Activated naive CD4-positive, alpha-beta T cell treated with anti-CD3 and anti-CD28 coated beads for 36 hours (primary cell): ENCODE data around the gene NR2F1. TPM values are rescaled to one million over a fixed set of nuclear protein-coding genes. Genes with fewer than 3 reads are reported as not detected.

ENCODE experiments used
- CTCF ChIA-PET: fragments of 350-600 bp; sonication (Branson Sonifier 250); formaldehyde crosslinking; loops from one replicate; lab custom pipeline; 2021; ENCODE audit warnings: antibody characterized with exemption; lab: Charles Lee
- DNase-seq: peaks from one replicate; pipeline ENCODE4 v3.0.0-alpha.2; 2020
- H3K27ac Mint-ChIP-seq: one replicate; pipeline ENCODE4 v1.8.0; 2021; ENCODE audit warnings: mild to moderate bottlenecking, mixed read lengths
- H3K27me3 Mint-ChIP-seq: one replicate; pipeline ENCODE4 v1.8.0; 2021; ENCODE audit warnings: low read depth, mixed read lengths
- H3K36me3 Mint-ChIP-seq: one replicate; pipeline ENCODE4 v1.8.0; 2021; ENCODE audit warnings: low read depth, mixed read lengths
- H3K4me1 Mint-ChIP-seq: one replicate; pipeline ENCODE4 v1.8.0; 2021; ENCODE audit warnings: low read depth, mixed read lengths
- H3K4me3 Mint-ChIP-seq: one replicate; pipeline ENCODE4 v1.8.0; 2021; ENCODE audit warnings: mild to moderate bottlenecking, moderate library complexity, mixed read lengths
- H3K9me3 Mint-ChIP-seq: one replicate; pipeline ENCODE4 v1.8.0; 2021; ENCODE audit warnings: mixed read lengths
- intact Hi-C: fragments of 100-400 bp; cut with micrococcal nuclease; formaldehyde crosslinking; loops from one replicate; pipeline ENCODE4 v1.15.1; 2023
- total RNA-seq, 2 experiments: library from RNA; stranded (reverse); gene quantifications; one replicate each; pipeline ENCODE4 v1.2.3, GENCODE V29; 2021

NR2F1 gene
- total RNA-seq, 2 experiments from 2014 or later, result not detected

- peaks cover 12% of the 10 kb centered on the region for H3K4me1 Mint-ChIP-seq
- no peaks in the 10 kb centered on the region for H3K36me3 Mint-ChIP-seq
- intact Hi-C loops, result loop anchor here (1.0 to 10.0 kb wide), 8 partner anchors 8 to 1935 kb away; partner anchors contain the start of genes KIAA0825 and SLF1
- H3K27me3 Mint-ChIP-seq, result peaks cover 49% of the 10 kb centered on the region
- DNase-seq, result no peak
- CTCF ChIA-PET, result interaction anchor here (1.0 kb wide), 1 partner anchor 221 kb away, joined by 3 read pairs; no protein-coding TSS in a partner anchor
- no peak overlapping the region for H3K4me3 Mint-ChIP-seq
- no peaks in the 10 kb centered on the region for H3K9me3 Mint-ChIP-seq
- H3K27ac Mint-ChIP-seq, result no peak overlapping the region
These were observed 2.7 kb upstream of the NR2F1 start for GRCh38 chr5:93580063-93580926.

GRCh38 chr5:93580927-93581445, 2.0 kb upstream of the NR2F1 start, which contains the start of gene NR2F1-AS1:
TSS of gene NR2F1-AS1 (minus strand) at chr5:93581219.
- CTCF ChIA-PET, result interaction anchor here (0.5 to 1.0 kb wide), 2 partner anchors 143 to 220 kb away, joined by 3 read pairs; no protein-coding TSS in a partner anchor
- peaks cover 16% of the 10 kb centered on the region for H3K4me1 Mint-ChIP-seq
- H3K36me3 Mint-ChIP-seq, result no peaks in the 10 kb centered on the region
- intact Hi-C loops, result loop anchor here (1.0 to 10.0 kb wide), 12 partner anchors 9 to 1936 kb away; partner anchors contain the start of genes KIAA0825 and SLF1
- DNase-seq, result no peak
- H3K4me3 Mint-ChIP-seq, result no peak within 1 kb of the TSS
- H3K9me3 Mint-ChIP-seq, result no peaks in the 10 kb centered on the region
- H3K27me3 Mint-ChIP-seq, result peaks cover 48% of the 10 kb centered on the region
- no peak within 1 kb of the TSS for H3K27ac Mint-ChIP-seq

GRCh38 chr5:93582167-93582462, 907 bp upstream of the NR2F1 start:
- CTCF ChIA-PET, result interaction anchor here (0.9 to 2.0 kb wide), 3 partner anchors 11 to 219 kb away, joined by 3 to 11 read pairs (median 7); no protein-coding TSS in a partner anchor
- peaks cover 21% of the 10 kb centered on the region for H3K4me1 Mint-ChIP-seq
- no peak overlapping the region for H3K4me3 Mint-ChIP-seq
- no peak overlapping the region for H3K27ac Mint-ChIP-seq
- peaks cover 46% of the 10 kb centered on the region for H3K27me3 Mint-ChIP-seq
- no peaks in the 10 kb centered on the region for H3K9me3 Mint-ChIP-seq
- no peaks in the 10 kb centered on the region for H3K36me3 Mint-ChIP-seq
- intact Hi-C loops, result loop anchor here (5.0 to 10.0 kb wide), 6 partner anchors 40 to 1937 kb away; partner anchors contain the start of genes KIAA0825 and SLF1
- no peak for DNase-seq

- H3K27ac Mint-ChIP-seq, result no peak overlapping the region
- H3K4me3 Mint-ChIP-seq, result peak overlapping the region; percentile 54
- DNase-seq, result no peak
- intact Hi-C loops, result loop anchor here (5.0 to 10.0 kb wide), 6 partner anchors 39 to 1939 kb away; partner anchors contain the start of genes KIAA0825 and SLF1
- peaks cover 1% of the 10 kb centered on the region for H3K9me3 Mint-ChIP-seq
- peaks cover 5% of the 10 kb centered on the region for H3K36me3 Mint-ChIP-seq
- peaks cover 44% of the 10 kb centered on the region for H3K27me3 Mint-ChIP-seq
- H3K4me1 Mint-ChIP-seq, result peaks cover 32% of the 10 kb centered on the region
- CTCF ChIA-PET, result interaction anchor here (0.6 to 2.0 kb wide), 5 partner anchors 8 to 220 kb away, joined by 3 to 11 read pairs (median 4); no protein-coding TSS in a partner anchor
These were observed 381 bp downstream of the NR2F1 start for GRCh38 chr5:93583439-93583767.

- Mint-ChIP-seq H3K4me3 (peak overlapping the region; percentile 54), H3K9me3 (peaks cover 3% of the 10 kb centered on the region), H3K27ac (no peak overlapping the region), H3K36me3 (peaks cover 8% of the 10 kb centered on the region), H3K4me1 (peaks cover 36% of the 10 kb centered on the region), H3K27me3 (peaks cover 44% of the 10 kb centered on the region)
- no peak for DNase-seq
- CTCF ChIA-PET, result interaction anchor here (0.6 to 2.0 kb wide), 6 partner anchors 8 to 219 kb away, joined by 3 to 11 read pairs (median 4); no protein-coding TSS in a partner anchor
- intact Hi-C loops, result loop anchor here (2.0 to 10.0 kb wide), 7 partner anchors 13 to 1939 kb away; partner anchors contain the start of genes KIAA0825 and SLF1
These were observed 960 bp downstream of the NR2F1 start for GRCh38 chr5:93583768-93584595.

GRCh38 chr5:93584596-93585040, 1.6 kb downstream of the NR2F1 start:
- CTCF ChIA-PET, result interaction anchor here (1.1 kb wide), 1 partner anchor 217 kb away, joined by 3 read pairs; no protein-coding TSS in a partner anchor
- peaks cover 36% of the 10 kb centered on the region for H3K4me1 Mint-ChIP-seq
- H3K9me3 Mint-ChIP-seq, result peaks cover 3% of the 10 kb centered on the region
- H3K27me3 Mint-ChIP-seq, result peaks cover 48% of the 10 kb centered on the region
- no peak overlapping the region for H3K27ac Mint-ChIP-seq
- H3K36me3 Mint-ChIP-seq, result peaks cover 8% of the 10 kb centered on the region
- H3K4me3 Mint-ChIP-seq, result peak overlapping the region; percentile 32
- DNase-seq, result no peak
- intact Hi-C loops, result loop anchor here (2.0 to 10.0 kb wide), 7 partner anchors 14 to 1940 kb away; partner anchors contain the start of genes KIAA0825 and SLF1

GRCh38 chr5:93585041-93585766, 2.2 kb downstream of the NR2F1 start:
- DNase-seq, result no peak
- H3K4me1 Mint-ChIP-seq, result peaks cover 35% of the 10 kb centered on the region
- intact Hi-C loops, result loop anchor here (2.0 to 10.0 kb wide), 3 partner anchors 14 to 1940 kb away; no protein-coding TSS in a partner anchor

GRCh38 chr5:93585767-93586385, 2.9 kb downstream of the NR2F1 start:
- CTCF ChIA-PET, result interaction anchor here (0.9 to 2.0 kb wide), 5 partner anchors 10 to 215 kb away, joined by 3 to 9 read pairs (median 7); no protein-coding TSS in a partner anchor
- Mint-ChIP-seq H3K27me3 (peaks cover 46% of the 10 kb centered on the region), H3K4me1 (peaks cover 28% of the 10 kb centered on the region), H3K4me3 (peak overlapping the region; percentile 65), H3K27ac (no peak overlapping the region), H3K9me3 (peaks cover 3% of the 10 kb centered on the region), H3K36me3 (peaks cover 8% of the 10 kb centered on the region)
- no peak for DNase-seq
- intact Hi-C loops, result loop anchor here (2.0 to 10.0 kb wide), 3 partner anchors 15 to 1941 kb away; no protein-coding TSS in a partner anchor

More at GRCh38 chr5:93585041-93585766, 2.2 kb downstream of the NR2F1 start:
- Mint-ChIP-seq H3K36me3 (peaks cover 8% of the 10 kb centered on the region), H3K9me3 (peaks cover 3% of the 10 kb centered on the region), H3K27ac (no peak overlapping the region), H3K27me3 (peaks cover 49% of the 10 kb centered on the region), H3K4me3 (peak overlapping the region; percentile 65)
- CTCF ChIA-PET, result interaction anchor here (1.1 to 2.0 kb wide), 3 partner anchors 9 to 216 kb away, joined by 3 to 8 read pairs (median 7); no protein-coding TSS in a partner anchor

GRCh38 chr5:93586736-93587596, 3.9 kb downstream of the NR2F1 start:
- DNase-seq, result no peak
- Mint-ChIP-seq H3K4me3 (no peak overlapping the region), H3K9me3 (peaks cover 3% of the 10 kb centered on the region), H3K27me3 (peaks cover 55% of the 10 kb centered on the region), H3K4me1 (peaks cover 27% of the 10 kb centered on the region), H3K27ac (no peak overlapping the region), H3K36me3 (peaks cover 8% of the 10 kb centered on the region)
- intact Hi-C loops, result loop anchor here (10.0 kb wide), 2 partner anchors 938 to 1942 kb away; no protein-coding TSS in a partner anchor
- CTCF ChIA-PET, result interaction anchor here (0.7 to 2.0 kb wide), 8 partner anchors 9 to 214 kb away, joined by 3 to 9 read pairs (median 6); no protein-coding TSS in a partner anchor
